HG02623 (cell line): Measurements from ENCODE around the gene NSFL1C.
"Not testable (repeated sequence)": the region's sequence is repeated elsewhere in the genome, so short reads cannot be mapped to it uniquely, and the experiment has no call there.

Source experiments
- ATAC-seq: cut with Tn5 transposase; IDR thresholded peaks from one replicate; pipeline ENCODE4 v1.9.1; 2021; ENCODE audit warnings: moderate library complexity; ENCODE audit not compliant: unreplicated experiment

Gene NSFL1C

GRCh38 chr20:1466211-1467081 is at the start of gene NSFL1C:
NSFL1C (minus strand) TSS chr20:1466849; CDS start chr20:1466824, 25 bp downstream.
- ATAC-seq, result peak; percentile 88

GRCh38 chr20:1513801-1514200 is 47.2 kb upstream of the NSFL1C start:
- no peak for ATAC-seq

- no peak for ATAC-seq
Observed at GRCh38 chr20:1509237-1509636, 42.6 kb upstream of the NSFL1C start.

- no peak for ATAC-seq
Observed at GRCh38 chr20:1508574-1508973, 41.9 kb upstream of the NSFL1C start.

GRCh38 chr20:1507276-1507675 is 40.6 kb upstream of the NSFL1C start:
- ATAC-seq, result no peak

GRCh38 chr20:1505871-1506270 is 39.2 kb upstream of the NSFL1C start:
- no peak for ATAC-seq

- ATAC-seq, result no peak
Observed at GRCh38 chr20:1505361-1505760, 38.7 kb upstream of the NSFL1C start.

- ATAC-seq, result peak; percentile 97
Observed at GRCh38 chr20:1503564-1504227, 37.0 kb upstream of the NSFL1C start.

GRCh38 chr20:1500496-1500895 is 33.8 kb upstream of the NSFL1C start:
- no peak for ATAC-seq

- no peak for ATAC-seq
Observed at GRCh38 chr20:1499528-1500420, 33.1 kb upstream of the NSFL1C start.

GRCh38 chr20:1497371-1497770 is 30.7 kb upstream of the NSFL1C start:
- ATAC-seq, result not testable (repeated sequence)

GRCh38 chr20:1496930-1497329 is 30.3 kb upstream of the NSFL1C start:
- ATAC-seq, result no peak

GRCh38 chr20:1494436-1494835 is 27.8 kb upstream of the NSFL1C start:
- no peak for ATAC-seq

GRCh38 chr20:1493536-1493935 is 26.9 kb upstream of the NSFL1C start:
- no peak for ATAC-seq

GRCh38 chr20:1491860-1492642 is 25.4 kb upstream of the NSFL1C start:
- ATAC-seq, result no peak

GRCh38 chr20:1491281-1491840 is 24.7 kb upstream of the NSFL1C start, which contains the start of gene SIRPB2:
SIRPB2 (minus strand) TSS chr20:1491420; CDS start chr20:1491359, 61 bp downstream.
- no peak for ATAC-seq

- no peak for ATAC-seq
Observed at GRCh38 chr20:1490643-1491195, 24.1 kb upstream of the NSFL1C start.

- no peak for ATAC-seq
Observed at GRCh38 chr20:1489764-1490436, 23.3 kb upstream of the NSFL1C start.

GRCh38 chr20:1489325-1489724 is 22.7 kb upstream of the NSFL1C start:
- ATAC-seq, result no peak
